ENCODE results near the gene FBXO15.

Gene FBXO15

DNA sequence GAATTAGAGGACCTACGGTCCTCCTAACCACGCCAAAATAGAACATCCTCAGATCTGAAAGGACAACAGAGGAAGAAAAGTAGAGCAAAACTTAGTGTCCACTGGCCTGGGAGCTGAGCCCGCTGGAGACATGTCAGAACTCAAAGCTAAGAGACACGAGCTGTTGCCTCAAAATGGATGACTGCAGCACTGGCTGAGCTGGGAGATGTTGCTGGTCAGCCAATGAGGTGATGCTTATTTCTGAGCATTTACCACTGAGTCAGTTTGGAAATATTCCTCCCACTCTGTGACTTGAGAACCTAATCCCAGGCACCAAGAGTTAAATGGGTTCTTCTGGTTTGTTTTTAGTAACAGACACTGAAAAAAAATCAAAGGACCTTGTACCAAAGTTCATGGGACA lies 32.6 kb downstream of the FBXO15 start:
- TF ChIP-seq, protein P1, sequence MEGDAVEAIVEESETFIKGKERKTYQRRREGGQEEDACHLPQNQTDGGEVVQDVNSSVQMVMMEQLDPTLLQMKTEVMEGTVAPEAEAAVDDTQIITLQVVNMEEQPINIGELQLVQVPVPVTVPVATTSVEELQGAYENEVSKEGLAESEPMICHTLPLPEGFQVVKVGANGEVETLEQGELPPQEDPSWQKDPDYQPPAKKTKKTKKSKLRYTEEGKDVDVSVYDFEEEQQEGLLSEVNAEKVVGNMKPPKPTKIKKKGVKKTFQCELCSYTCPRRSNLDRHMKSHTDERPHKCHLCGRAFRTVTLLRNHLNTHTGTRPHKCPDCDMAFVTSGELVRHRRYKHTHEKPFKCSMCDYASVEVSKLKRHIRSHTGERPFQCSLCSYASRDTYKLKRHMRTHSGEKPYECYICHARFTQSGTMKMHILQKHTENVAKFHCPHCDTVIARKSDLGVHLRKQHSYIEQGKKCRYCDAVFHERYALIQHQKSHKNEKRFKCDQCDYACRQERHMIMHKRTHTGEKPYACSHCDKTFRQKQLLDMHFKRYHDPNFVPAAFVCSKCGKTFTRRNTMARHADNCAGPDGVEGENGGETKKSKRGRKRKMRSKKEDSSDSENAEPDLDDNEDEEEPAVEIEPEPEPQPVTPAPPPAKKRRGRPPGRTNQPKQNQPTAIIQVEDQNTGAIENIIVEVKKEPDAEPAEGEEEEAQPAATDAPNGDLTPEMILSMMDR (conservative IDR thresholded peaks at IDR 0.05): no peak
- H3K27ac ChIP-seq: no peak overlapping the region

DNA sequence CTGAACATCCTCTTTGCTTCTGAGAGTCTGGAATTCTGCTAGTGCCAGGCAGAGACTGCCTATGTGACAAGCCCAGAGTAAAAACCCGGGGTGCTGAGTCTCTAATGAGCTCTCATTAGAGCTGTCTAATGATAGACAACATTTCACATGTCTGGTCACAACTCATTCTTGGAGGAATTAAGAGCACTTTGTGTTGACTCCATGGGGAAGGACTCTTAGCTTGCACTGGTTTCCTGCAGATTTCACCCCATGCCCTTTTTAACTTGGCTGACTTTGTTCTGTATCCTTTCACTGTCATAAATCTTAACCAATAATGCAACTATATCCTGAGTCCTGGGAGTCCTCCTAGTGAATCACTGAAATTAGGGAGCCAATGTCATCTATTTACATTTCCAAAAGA lies 33.5 kb downstream of the FBXO15 start:
- H3K27ac ChIP-seq: no peak overlapping the region

GRCh38 chr18:74113711-74114110 lies 33.9 kb downstream of the FBXO15 start:
- TF ChIP-seq, protein P1 (conservative IDR thresholded peaks at IDR 0.05): no peak

More for the DNA sequence above, 33.5 kb downstream of the FBXO15 start:
- TF ChIP-seq, protein P1 (conservative IDR thresholded peaks at IDR 0.05): no peak

GRCh38 chr18:74110976-74111375 lies 36.7 kb downstream of the FBXO15 start:
- no peak overlapping the region for H3K27ac ChIP-seq
- TF ChIP-seq, protein P1 (conservative IDR thresholded peaks at IDR 0.05): no peak

More at GRCh38 chr18:74113711-74114110, 33.9 kb downstream of the FBXO15 start:
- no peak overlapping the region for H3K27ac ChIP-seq

- no peak overlapping the region for H3K27ac ChIP-seq
- TF ChIP-seq, protein P1 (conservative IDR thresholded peaks at IDR 0.05): no peak
Observed at GRCh38 chr18:74110149-74110548, 37.5 kb downstream of the FBXO15 start.

DNA sequence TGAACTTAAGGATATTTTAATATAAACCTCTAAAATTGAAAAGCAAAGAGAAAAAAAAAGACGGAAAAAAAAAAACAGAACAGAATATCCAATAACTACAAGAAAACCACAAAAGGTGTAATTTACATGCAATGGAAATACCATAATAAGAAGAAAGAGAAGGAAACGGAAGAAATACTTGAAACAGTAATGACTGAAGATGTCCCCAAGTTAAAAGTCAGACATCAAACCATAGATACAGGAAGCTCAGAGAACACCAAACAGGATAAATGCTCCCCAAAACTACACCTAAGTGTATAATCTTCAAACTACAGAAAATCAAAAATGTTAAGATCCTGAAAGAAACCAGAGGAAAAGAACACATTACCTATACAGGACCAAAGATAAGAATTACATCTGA lies 39.2 kb downstream of the FBXO15 start:
- TF ChIP-seq, protein P1 (conservative IDR thresholded peaks at IDR 0.05): no peak

DNA sequence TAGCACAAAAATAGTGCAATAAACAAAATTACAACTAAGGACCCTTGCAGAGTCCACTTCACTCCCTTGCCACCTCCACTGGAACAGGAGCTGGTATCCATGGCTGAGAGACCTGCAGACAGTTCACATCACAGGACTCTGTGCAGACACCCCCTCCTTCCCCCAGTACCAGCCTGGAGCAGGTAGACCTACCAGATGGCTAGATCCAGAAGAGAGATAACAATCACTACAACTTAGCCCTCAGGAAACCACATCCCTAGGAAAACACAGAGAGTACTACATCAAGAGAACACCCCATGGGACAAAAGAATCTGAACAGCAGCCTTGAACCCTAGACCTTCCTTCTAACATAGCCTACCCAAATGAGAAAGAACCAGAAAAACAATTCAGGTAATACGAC lies 49.8 kb downstream of the FBXO15 start:
- no peak overlapping the region for H3K27ac ChIP-seq
- TF ChIP-seq, protein P1 (conservative IDR thresholded peaks at IDR 0.05): no peak

More for the DNA sequence above, 39.2 kb downstream of the FBXO15 start:
- H3K27ac ChIP-seq: no peak overlapping the region
